GM12892 (cell line): ENCODE data around the gene ACVR2B.

Experiments used
- DNase-seq: peaks from one replicate; pipeline ENCODE4 v3.0.0; 2011; ENCODE audit not compliant: insufficient read length
- FAIRE-seq: peaks from 2 replicates; lab custom pipeline; 2011; peaks lifted over from hg19 to GRCh38; lab: Jason Lieb, UNC
- POLR2A ChIP-seq: IDR thresholded peaks from 2 replicates; pipeline ENCODE4 v1.6.1; 2011; ENCODE audit warnings: low read depth, low read length, control low read depth
- POLR2AphosphoS5 ChIP-seq: IDR thresholded peaks from 2 replicates; pipeline ENCODE4 v1.6.1; 2011; ENCODE audit warnings: low read depth, low read length, control low read depth
- TAF1 ChIP-seq: IDR thresholded peaks from 2 replicates; pipeline ENCODE4 v1.6.1; 2011; ENCODE audit warnings: low read depth, mild to moderate bottlenecking, control low read depth, low read length, borderline replicate concordance

Gene ACVR2B

DNA sequence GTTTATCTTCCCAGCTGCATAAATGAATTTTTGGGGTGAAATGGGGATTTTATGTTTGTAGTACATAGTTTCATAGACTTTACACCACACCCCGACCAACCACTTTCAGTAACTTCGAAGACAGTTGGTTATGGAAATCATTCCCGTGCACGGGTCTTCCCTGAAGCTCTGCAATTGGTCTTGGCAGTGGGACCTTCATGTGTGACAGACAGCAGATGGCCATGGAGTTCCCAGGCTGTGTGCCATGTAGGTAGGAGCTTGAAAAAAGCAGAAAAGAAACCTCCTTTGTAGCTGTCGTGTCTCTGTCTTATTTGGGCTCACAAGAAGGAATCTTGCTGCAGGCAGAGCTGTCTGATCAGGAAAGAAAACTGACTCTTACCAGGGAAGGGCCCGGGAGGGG, 68.3 kb downstream of the ACVR2B start:
- DNase-seq (no peak), FAIRE-seq (no peak)
- no peak for TF ChIP-seq POLR2AphosphoS5
- TF ChIP-seq POLR2A, result no peak
- TF ChIP-seq TAF1, result no peak

GRCh38 chr3:38524141-38524739, 70.5 kb downstream of the ACVR2B start:
- no peak for TF ChIP-seq POLR2AphosphoS5
- no peak for TF ChIP-seq POLR2A
- TF ChIP-seq TAF1, result no peak
- DNase-seq (no peak), FAIRE-seq (no peak)

GRCh38 chr3:38526792-38527191, 73.1 kb downstream of the ACVR2B start:
- FAIRE-seq, result peak; percentile 30
- TF ChIP-seq POLR2A (no peak), TAF1 (no peak), POLR2AphosphoS5 (no peak)
- DNase-seq, result no peak

GRCh38 chr3:38528457-38528856, 74.8 kb downstream of the ACVR2B start:
- FAIRE-seq (no peak), DNase-seq (no peak)
- TF ChIP-seq POLR2A (no peak), POLR2AphosphoS5 (no peak), TAF1 (no peak)

DNA sequence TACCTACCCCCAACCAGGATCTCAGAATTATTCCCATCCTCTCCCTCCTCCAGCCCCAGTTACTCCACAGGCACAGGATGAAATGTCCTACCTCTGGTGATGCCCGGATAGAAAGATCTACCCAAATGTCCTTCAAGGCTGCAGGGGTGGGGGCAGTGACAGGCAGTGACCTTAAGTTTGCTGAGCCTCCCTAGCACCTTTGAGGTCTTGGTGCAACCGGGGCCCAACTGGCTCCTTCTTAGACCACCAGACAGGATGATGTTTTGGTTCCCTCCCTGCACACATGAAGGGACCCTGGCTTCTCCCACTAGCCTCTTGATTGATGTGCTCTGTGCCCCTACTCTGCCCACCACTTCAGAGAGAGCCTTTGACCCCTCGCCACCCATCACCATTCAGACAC, 78.8 kb downstream of the ACVR2B start:
- DNase-seq (no peak), FAIRE-seq (no peak)
- TF ChIP-seq POLR2AphosphoS5, result no peak
- TF ChIP-seq TAF1, result no peak
- no peak for TF ChIP-seq POLR2A

DNA sequence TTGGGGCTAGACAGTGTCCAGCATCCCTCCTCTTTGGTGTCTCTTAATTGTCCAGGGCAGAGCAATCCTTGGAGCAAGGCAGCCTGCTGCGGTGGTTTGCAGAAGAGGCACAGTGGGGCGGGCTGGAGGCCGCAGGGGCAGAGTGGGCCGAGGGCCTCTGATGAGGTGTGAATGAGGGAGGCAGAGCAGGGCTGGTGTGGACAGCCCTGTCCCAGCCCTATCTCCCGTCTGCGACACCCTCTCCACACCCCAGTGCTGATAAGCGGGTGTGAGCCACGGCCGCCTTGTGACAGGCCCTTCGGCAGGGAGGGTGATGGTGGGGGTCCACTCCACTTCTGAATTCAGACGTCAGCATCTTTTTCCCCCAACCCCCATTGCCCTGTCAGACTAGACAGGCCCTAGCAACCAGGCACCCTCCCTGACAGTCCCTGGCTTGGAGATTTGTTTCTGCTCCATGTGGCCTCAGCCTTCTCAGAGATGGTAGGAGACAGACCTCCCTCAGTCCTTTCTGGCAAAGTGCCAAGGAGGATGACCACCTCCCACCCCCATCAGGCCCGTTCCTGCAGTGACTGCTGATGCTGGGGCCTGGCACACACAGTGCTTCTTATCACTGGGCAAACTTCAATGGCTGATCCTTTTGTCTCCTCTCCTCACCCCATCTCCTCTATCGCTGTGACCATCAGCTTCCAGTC, 79.7 kb downstream of the ACVR2B start:
- DNase-seq, result no peak
- TF ChIP-seq TAF1 (no peak), POLR2A (no peak), POLR2AphosphoS5 (no peak)
- no peak for FAIRE-seq

DNA sequence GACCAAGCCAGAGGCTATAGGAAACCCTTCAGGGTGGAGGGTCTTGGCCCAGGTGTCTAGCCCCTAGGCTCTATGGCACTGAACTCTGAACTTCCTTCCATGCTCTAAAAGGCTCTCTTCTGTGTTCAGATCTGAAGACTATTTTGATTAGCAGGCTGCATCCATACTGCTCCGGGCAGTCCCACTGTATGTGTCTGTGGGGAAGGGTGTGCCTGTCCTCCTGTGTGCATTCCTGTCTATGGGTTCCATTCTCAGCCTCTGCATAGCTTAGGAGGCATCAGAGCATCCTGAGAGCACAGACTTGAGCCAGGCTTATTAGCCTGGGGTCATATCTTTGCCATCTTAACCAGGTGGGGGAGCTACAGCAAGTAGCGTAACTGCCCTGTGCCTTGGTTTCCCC, 80.5 kb downstream of the ACVR2B start:
- no peak for TF ChIP-seq POLR2A
- no peak for TF ChIP-seq TAF1
- no peak for TF ChIP-seq POLR2AphosphoS5
- FAIRE-seq, result no peak
- DNase-seq, result no peak

DNA sequence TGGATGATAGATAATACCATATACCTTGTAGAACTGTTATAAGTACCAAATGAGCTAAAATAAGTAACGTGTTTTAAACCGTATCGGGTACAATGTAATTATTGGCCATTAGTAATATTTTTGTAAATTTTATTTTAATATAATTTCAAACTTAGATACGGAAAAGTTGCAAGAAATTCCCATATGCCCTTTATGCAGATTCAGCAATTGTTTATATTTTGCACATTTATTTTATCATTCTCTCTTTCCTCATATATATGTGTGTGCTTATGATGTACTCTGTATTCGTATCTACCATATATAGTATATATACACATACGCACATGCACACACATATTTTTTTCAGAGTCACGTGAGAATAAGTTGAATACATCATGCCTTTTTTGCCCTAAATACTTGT, 80.9 kb downstream of the ACVR2B start:
- TF ChIP-seq TAF1 (no peak), POLR2AphosphoS5 (no peak), POLR2A (no peak)
- no peak for FAIRE-seq
- DNase-seq, result no peak

GRCh38 chr3:38536671-38537070, 83.0 kb downstream of the ACVR2B start:
- FAIRE-seq (no peak), DNase-seq (no peak)
- no peak for TF ChIP-seq POLR2A
- no peak for TF ChIP-seq POLR2AphosphoS5
- no peak for TF ChIP-seq TAF1

GRCh38 chr3:38538773-38539353, 85.2 kb downstream of the ACVR2B start:
- no peak for DNase-seq
- no peak for FAIRE-seq
- TF ChIP-seq POLR2A (no peak), POLR2AphosphoS5 (no peak), TAF1 (no peak)

GRCh38 chr3:38541806-38542205, 88.1 kb downstream of the ACVR2B start:
- DNase-seq (no peak), FAIRE-seq (no peak)
- TF ChIP-seq POLR2A, result no peak
- no peak for TF ChIP-seq POLR2AphosphoS5
- no peak for TF ChIP-seq TAF1
